Neural cell (in vitro differentiated cells): ENCODE measurements around the gene ACOX3. TPM values are rescaled to one million over a fixed set of nuclear protein-coding genes. Genes with fewer than 3 reads are reported as not detected.

ENCODE experiments used
- H2AFZ ChIP-seq: fragments of 200-600, 300-800 bp; sonication (generic), shearing (Covaris generic); 2 replicates; pipeline ENCODE4 v1.6.0; 2014; ENCODE audit warnings: low read depth, mild to moderate bottlenecking, antibody characterized with exemption, low read length, moderate library complexity
- H3F3A ChIP-seq: fragments of 200-600 bp; shearing (Covaris generic); 2 replicates; pipeline ENCODE4 v1.6.1; 2016; ENCODE audit warnings: mild to moderate bottlenecking, moderate library complexity, mixed read lengths, antibody characterized with exemption, low read length; ENCODE audit not compliant: insufficient read depth, poor library complexity, severe bottlenecking
- H3K27ac ChIP-seq: fragments of 200-600, 300-800 bp; sonication (generic), shearing (Covaris generic); 2 replicates; pipeline ENCODE4 v1.5.1; 2014; ENCODE audit warnings: mild to moderate bottlenecking, low read length, moderate library complexity
- H3K27me3 ChIP-seq: fragments of 300-800, 200-600 bp; sonication (generic), shearing (Covaris generic); 2 replicates; pipeline ENCODE4 v1.6.0; 2014; ENCODE audit warnings: mild to moderate bottlenecking, low read depth, low read length, moderate library complexity; ENCODE audit not compliant: insufficient read depth
- H3K36me3 ChIP-seq: fragments of 300-800, 200-600 bp; sonication (generic), shearing (Covaris generic); 2 replicates; pipeline ENCODE4 v1.5.1; 2014; ENCODE audit warnings: mild to moderate bottlenecking, antibody characterized with exemption, low read length, moderate library complexity; ENCODE audit not compliant: insufficient read depth
- H3K4me2 ChIP-seq: fragments of 300-800, 200-600 bp; sonication (generic), shearing (Covaris generic); 2 replicates; pipeline ENCODE4 v1.6.0; 2014; ENCODE audit warnings: mild to moderate bottlenecking, low read length
- H3K4me3 ChIP-seq: fragments of 300-800, 200-600 bp; sonication (generic), shearing (Covaris generic); 2 replicates; pipeline ENCODE4 v1.5.1; 2014; ENCODE audit warnings: mild to moderate bottlenecking, low read length, moderate library complexity
- H3K79me2 ChIP-seq: fragments of 200-600 bp; shearing (Covaris generic); replicated peaks from 2 replicates; pipeline ENCODE4 v1.6.0; 2014; ENCODE audit warnings: mild to moderate bottlenecking, low read length, moderate library complexity; ENCODE audit not compliant: insufficient read depth
- H3K9ac ChIP-seq: fragments of 300-800, 200-600 bp; sonication (generic), shearing (Covaris generic); 2 replicates; pipeline ENCODE4 v1.6.1; 2016; ENCODE audit warnings: mild to moderate bottlenecking, low read length, mixed read lengths
- H3K9me2 ChIP-seq: fragments of 200-600 bp; shearing (Covaris generic); 2 replicates; pipeline ENCODE4 v1.6.1; 2016; ENCODE audit warnings: mild to moderate bottlenecking, low read length, mixed read lengths; ENCODE audit not compliant: insufficient read depth
- H3K9me3 ChIP-seq: fragments of 200-600, 300-800 bp; sonication (generic), shearing (Covaris generic); 2 replicates; pipeline ENCODE4 v1.6.1; 2016; ENCODE audit warnings: mild to moderate bottlenecking, mixed run types, low read length, moderate library complexity, mixed read lengths
- H4K20me1 ChIP-seq: fragments of 200-600 bp; shearing (Covaris generic); 2 replicates; pipeline ENCODE4 v1.6.1; 2016; ENCODE audit warnings: mild to moderate bottlenecking, mixed run types; ENCODE audit not compliant: insufficient read depth
- EP300 ChIP-seq: fragments of 450-650 bp; conservative IDR thresholded peaks from 2 replicates; pipeline ENCODE4 v1.6.1; 2014; ENCODE audit warnings: antibody characterized with exemption, mild to moderate bottlenecking, moderate library complexity; ENCODE audit not compliant: poor library complexity, severe bottlenecking
- EZH2 ChIP-seq: fragments of 200-600, 300-800 bp; shearing (Covaris generic), sonication (generic); IDR thresholded peaks from 2 replicates; pipeline ENCODE4 v1.6.1; 2014; ENCODE audit warnings: antibody characterized with exemption, low read length, borderline replicate concordance, mild to moderate bottlenecking; ENCODE audit not compliant: insufficient read depth, poor library complexity, severe bottlenecking
- MXI1 ChIP-seq: fragments of 450-650 bp; conservative IDR thresholded peaks from 2 replicates; pipeline ENCODE4 v1.6.1; 2014; ENCODE audit warnings: antibody characterized with exemption, mild to moderate bottlenecking; ENCODE audit not compliant: poor library complexity, severe bottlenecking
- POLR2AphosphoS5 ChIP-seq: IDR thresholded peaks from 2 replicates; pipeline ENCODE4 v1.6.1; 2012
- RAD21 ChIP-seq: fragments of 450-650 bp; conservative IDR thresholded peaks from 2 replicates; pipeline ENCODE4 v1.6.1; 2014; ENCODE audit warnings: antibody characterized with exemption, mild to moderate bottlenecking, moderate library complexity
- SMC3 ChIP-seq: fragments of 450-650 bp; conservative IDR thresholded peaks from 2 replicates; pipeline ENCODE4 v1.6.1; 2014; ENCODE audit warnings: antibody characterized with exemption, mild to moderate bottlenecking, moderate library complexity; ENCODE audit not compliant: poor library complexity
- TAF1 ChIP-seq: IDR thresholded peaks from 2 replicates; pipeline ENCODE4 v1.6.1; 2012; ENCODE audit warnings: low read depth
- polyA plus RNA-seq: library from polyadenylated mRNA; depleted of rRNA; stranded (reverse); fragments of >200 nt; gene quantifications from 2 replicates; pipeline ENCODE4 v1.2.3, GENCODE V29; 2014
- TF ChIP-seq, protein P1 (sequence below): fragments of 450-650 bp; IDR thresholded peaks from 2 replicates; pipeline ENCODE4 v1.5.1; 2014; ENCODE audit warnings: antibody characterized with exemption, mild to moderate bottlenecking, moderate library complexity; ENCODE audit not compliant: poor library complexity, severe bottlenecking
- TF ChIP-seq, protein P2 (sequence below): IDR thresholded peaks from 2 replicates; pipeline ENCODE4 v1.6.1; 2012; ENCODE audit warnings: borderline replicate concordance

ACOX3 gene
- polyA plus RNA-seq, 1 donor from 2014 or later: 13.2 TPM

DNA sequence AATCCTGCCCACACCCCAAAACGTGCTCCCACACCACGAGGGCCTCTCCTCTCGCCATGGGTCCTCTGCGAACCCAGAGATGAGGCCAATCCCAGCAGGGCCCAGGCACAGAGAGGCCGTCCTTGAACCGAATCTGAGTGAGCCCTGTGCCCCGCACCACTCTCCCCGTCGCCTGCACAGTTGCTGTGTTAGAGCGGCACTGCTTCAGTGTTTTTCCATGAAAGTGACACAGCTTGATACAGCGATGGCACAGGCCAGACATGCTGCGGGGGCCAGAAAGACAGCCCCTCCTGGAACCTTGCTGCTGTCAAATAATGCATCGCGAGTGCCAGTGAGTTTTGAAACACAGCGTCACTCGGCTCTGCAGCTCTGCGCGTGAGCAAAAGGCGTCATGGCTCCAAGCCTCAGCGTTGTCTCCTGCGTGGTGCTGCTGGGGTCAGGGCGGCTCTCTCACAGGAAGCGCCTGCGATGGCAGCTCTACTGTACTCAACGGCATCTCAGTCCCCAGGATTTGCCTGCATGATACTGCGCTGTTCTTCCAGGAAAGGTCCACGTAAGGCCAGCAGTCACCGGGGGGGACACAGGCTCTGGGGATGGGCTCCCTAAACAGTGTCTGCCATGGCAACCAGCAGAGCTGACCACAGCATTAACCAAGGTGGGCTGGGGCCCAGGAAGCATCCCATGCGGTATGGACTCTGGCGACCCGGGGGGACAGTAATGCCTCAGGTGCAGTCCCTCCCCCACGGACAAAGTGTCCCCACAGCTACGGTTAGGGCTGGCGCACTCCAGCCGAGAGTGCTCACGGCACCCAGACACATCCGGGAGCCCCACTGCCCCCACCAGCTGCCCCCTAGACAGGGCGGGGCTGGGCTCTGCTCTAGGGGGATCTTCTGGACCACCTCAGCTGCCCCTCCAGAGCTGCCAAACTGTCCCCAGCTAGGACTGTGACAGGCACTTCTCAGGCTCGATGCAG, 63.1 kb downstream of the ACOX3 start:
- H3K27ac ChIP-seq: no peak overlapping the region
- no peaks in the 10 kb centered on the region for H3K36me3 ChIP-seq
- H3K9ac ChIP-seq: no peak overlapping the region
- H3K4me2 ChIP-seq: no peak overlapping the region
- no peaks in the 10 kb centered on the region for H3K9me2 ChIP-seq
- H4K20me1 ChIP-seq: no peaks in the 10 kb centered on the region
- H3K79me2 ChIP-seq: no peaks in the 10 kb centered on the region
- no peaks in the 10 kb centered on the region for H3K9me3 ChIP-seq
- no peak overlapping the region for H3K4me3 ChIP-seq
- TF ChIP-seq RAD21: no peak
- TF ChIP-seq, protein P1, sequence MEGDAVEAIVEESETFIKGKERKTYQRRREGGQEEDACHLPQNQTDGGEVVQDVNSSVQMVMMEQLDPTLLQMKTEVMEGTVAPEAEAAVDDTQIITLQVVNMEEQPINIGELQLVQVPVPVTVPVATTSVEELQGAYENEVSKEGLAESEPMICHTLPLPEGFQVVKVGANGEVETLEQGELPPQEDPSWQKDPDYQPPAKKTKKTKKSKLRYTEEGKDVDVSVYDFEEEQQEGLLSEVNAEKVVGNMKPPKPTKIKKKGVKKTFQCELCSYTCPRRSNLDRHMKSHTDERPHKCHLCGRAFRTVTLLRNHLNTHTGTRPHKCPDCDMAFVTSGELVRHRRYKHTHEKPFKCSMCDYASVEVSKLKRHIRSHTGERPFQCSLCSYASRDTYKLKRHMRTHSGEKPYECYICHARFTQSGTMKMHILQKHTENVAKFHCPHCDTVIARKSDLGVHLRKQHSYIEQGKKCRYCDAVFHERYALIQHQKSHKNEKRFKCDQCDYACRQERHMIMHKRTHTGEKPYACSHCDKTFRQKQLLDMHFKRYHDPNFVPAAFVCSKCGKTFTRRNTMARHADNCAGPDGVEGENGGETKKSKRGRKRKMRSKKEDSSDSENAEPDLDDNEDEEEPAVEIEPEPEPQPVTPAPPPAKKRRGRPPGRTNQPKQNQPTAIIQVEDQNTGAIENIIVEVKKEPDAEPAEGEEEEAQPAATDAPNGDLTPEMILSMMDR: no peak
- TF ChIP-seq TAF1: no peak
- no peaks in the 10 kb centered on the region for H3K27me3 ChIP-seq
- H3F3A ChIP-seq: no peaks in the 10 kb centered on the region
- no peak overlapping the region for H2AFZ ChIP-seq

DNA sequence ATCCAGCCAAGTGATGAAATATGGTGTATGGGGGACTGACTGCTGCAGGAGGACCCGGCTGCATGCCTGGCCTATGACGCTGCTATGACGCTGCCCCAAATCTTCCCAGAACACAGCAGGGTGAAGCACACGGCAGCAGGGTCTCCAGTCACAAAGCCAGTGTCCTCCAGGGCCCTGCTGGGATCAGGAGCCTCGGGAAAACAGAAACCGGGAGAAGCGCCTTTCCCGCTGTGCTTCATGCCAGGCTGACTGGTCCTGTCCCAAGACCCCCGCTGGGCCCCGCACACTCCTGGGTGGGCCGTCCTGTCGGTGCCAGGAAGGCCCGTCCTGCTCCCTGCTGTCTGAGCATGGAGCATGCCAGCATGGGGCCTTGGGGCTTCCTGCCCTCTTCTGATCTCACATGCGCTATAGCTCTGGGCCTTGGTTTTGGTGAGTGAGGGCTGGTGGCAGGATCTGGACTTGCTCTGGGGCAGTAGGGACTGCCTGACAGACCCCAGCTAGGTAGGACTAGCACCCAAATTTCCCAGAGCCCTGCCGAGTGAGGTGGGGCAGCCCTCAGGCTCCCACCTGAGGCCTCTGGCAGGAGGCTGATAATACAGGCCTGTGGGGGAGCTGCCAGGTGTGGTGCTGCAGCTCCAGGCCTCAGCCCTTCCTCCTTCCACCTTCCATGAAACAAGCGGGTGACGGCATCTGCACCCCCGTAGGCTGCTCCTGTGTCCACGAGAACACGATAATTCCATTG, 64.0 kb downstream of the ACOX3 start:
- H3K9me3 ChIP-seq: no peaks in the 10 kb centered on the region
- H4K20me1 ChIP-seq: no peaks in the 10 kb centered on the region
- H3K79me2 ChIP-seq: no peaks in the 10 kb centered on the region
- no peaks in the 10 kb centered on the region for H3K27me3 ChIP-seq
- H3K36me3 ChIP-seq: no peaks in the 10 kb centered on the region
- H3K4me2 ChIP-seq: no peak overlapping the region
- no peak overlapping the region for H3K27ac ChIP-seq
- no peaks in the 10 kb centered on the region for H3K9me2 ChIP-seq
- H3K4me3 ChIP-seq: no peak overlapping the region
- TF ChIP-seq MXI1 (no peak), TAF1 (no peak)
- H3F3A ChIP-seq: no peaks in the 10 kb centered on the region
- H3K9ac ChIP-seq: no peak overlapping the region
- no peak overlapping the region for H2AFZ ChIP-seq

DNA sequence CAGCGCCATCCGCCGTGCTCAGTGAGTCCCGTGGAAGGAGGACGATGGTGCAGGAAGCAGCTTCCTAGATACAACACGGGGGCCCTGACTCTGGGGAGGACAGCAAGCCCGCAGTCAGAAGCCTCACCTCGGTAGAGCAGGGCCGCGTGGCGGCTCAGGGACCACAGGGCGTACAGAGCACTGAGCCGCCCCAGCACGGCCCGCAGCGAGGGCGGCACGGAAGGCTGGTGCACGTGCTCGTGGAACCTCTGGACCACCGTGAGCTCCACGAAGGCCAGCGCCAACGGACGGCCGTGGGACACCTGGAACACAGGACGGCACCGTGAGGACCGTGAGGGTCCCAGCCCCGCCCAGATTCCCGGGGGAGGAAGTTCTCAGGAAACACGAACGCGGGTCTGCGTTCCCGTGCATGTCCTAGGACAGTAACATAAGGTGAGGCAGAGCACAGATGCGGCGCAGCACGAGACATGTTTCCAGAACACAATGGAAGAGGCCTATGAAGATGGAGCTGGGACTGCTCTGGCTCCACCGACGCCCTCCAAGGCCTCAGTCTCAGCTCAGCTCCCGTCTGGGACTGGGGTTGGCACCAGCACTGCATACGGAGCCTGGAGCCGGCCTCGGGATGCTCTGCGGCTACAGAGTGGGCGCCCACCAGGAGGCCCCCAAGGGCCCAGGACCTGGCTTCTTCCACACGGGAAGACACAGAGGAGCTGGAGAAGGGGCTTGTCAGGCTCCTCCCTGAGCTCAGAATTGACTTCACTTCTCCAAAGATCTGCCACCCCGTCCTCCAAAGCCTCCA, 65.5 kb downstream of the ACOX3 start:
- H4K20me1 ChIP-seq: no peaks in the 10 kb centered on the region
- H3K4me3 ChIP-seq: no peak overlapping the region
- H3K79me2 ChIP-seq: no peaks in the 10 kb centered on the region
- H3K36me3 ChIP-seq: no peaks in the 10 kb centered on the region
- no peaks in the 10 kb centered on the region for H3K9me3 ChIP-seq
- no peaks in the 10 kb centered on the region for H3K27me3 ChIP-seq
- TF ChIP-seq, protein P1: no peak
- TF ChIP-seq EZH2 (no peak), SMC3 (no peak), EP300 (no peak), TAF1 (no peak), MXI1 (no peak), RAD21 (no peak), POLR2AphosphoS5 (no peak)
- TF ChIP-seq, protein P2, sequence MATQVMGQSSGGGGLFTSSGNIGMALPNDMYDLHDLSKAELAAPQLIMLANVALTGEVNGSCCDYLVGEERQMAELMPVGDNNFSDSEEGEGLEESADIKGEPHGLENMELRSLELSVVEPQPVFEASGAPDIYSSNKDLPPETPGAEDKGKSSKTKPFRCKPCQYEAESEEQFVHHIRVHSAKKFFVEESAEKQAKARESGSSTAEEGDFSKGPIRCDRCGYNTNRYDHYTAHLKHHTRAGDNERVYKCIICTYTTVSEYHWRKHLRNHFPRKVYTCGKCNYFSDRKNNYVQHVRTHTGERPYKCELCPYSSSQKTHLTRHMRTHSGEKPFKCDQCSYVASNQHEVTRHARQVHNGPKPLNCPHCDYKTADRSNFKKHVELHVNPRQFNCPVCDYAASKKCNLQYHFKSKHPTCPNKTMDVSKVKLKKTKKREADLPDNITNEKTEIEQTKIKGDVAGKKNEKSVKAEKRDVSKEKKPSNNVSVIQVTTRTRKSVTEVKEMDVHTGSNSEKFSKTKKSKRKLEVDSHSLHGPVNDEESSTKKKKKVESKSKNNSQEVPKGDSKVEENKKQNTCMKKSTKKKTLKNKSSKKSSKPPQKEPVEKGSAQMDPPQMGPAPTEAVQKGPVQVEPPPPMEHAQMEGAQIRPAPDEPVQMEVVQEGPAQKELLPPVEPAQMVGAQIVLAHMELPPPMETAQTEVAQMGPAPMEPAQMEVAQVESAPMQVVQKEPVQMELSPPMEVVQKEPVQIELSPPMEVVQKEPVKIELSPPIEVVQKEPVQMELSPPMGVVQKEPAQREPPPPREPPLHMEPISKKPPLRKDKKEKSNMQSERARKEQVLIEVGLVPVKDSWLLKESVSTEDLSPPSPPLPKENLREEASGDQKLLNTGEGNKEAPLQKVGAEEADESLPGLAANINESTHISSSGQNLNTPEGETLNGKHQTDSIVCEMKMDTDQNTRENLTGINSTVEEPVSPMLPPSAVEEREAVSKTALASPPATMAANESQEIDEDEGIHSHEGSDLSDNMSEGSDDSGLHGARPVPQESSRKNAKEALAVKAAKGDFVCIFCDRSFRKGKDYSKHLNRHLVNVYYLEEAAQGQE: no peak
- no peaks in the 10 kb centered on the region for H3F3A ChIP-seq
- H3K4me2 ChIP-seq: no peak overlapping the region
- H2AFZ ChIP-seq: no peak overlapping the region
- H3K27ac ChIP-seq: no peak overlapping the region
- no peak overlapping the region for H3K9ac ChIP-seq
- no peaks in the 10 kb centered on the region for H3K9me2 ChIP-seq
